Measurements from ENCODE around the gene ABLIM2.

- TF ChIP-seq CTCF (IDR thresholded peaks at IDR 0.05): no peak
- no peak for TF ChIP-seq POLR2A (IDR thresholded peaks at IDR 0.05)
Measured at GRCh38 chr4:7988437-7988836, 170.2 kb downstream of the ABLIM2 start.

All from body of pancreas (tissue), 4 donors.